H1 (cell line): ENCODE measurements around the gene XPNPEP1.

Source experiments
- CBX5 ChIP-seq: fragments of 300-800, 300-1000 bp; sonication (generic); IDR thresholded peaks from 2 replicates; pipeline ENCODE4 v1.7.1; 2016; ENCODE audit warnings: antibody characterized with exemption, low read length, low read depth
- CTCF ChIP-seq, 3 experiments: IDR thresholded peaks; 1 replicate in 2 of 3; 2 replicates in 1 of 3; pipeline versions ENCODE4 v1.5.1 to v1.6.1; 2011; ENCODE audit warnings: low read length in 3 of 3, mild to moderate bottlenecking in 3 of 3, inconsistent platforms in 2 of 3, low read depth in 1 of 3, moderate library complexity in 1 of 3; ENCODE audit not compliant: insufficient read depth in 1 of 3; ENCODE audit errors: control extremely low read depth in 1 of 3
- EZH2 ChIP-seq: fragments of 200-600 bp; sonication (generic); IDR thresholded peaks from 2 replicates; pipeline ENCODE4 v1.7.1; 2012; ENCODE audit warnings: low read depth, mild to moderate bottlenecking, moderate library complexity, low read length, inconsistent platforms; ENCODE audit not compliant: severe bottlenecking
- KDM5A ChIP-seq: fragments of 200-600 bp; IDR thresholded peaks from 2 replicates; pipeline ENCODE4 v1.7.1; 2012; ENCODE audit warnings: mild to moderate bottlenecking, low read length, inconsistent platforms, mixed read lengths
- NANOG ChIP-seq: IDR thresholded peaks from 2 replicates; pipeline ENCODE4 v1.6.1; 2011; ENCODE audit warnings: low read length, low read depth, mild to moderate bottlenecking, inconsistent platforms; ENCODE audit not compliant: insufficient read depth, poor library complexity, severe bottlenecking

- no peak for TF ChIP-seq NANOG
- TF ChIP-seq CBX5: no peak
- no peak for TF ChIP-seq KDM5A
- no peak for TF ChIP-seq CTCF (IDR thresholded peaks at IDR 0.05; ENCODE audit: control extremely low read depth in 1 of 3, insufficient read depth in 1 of 3, low read depth in 1 of 3, low read length in 3 of 3)
- no peak for TF ChIP-seq EZH2
These were observed 33.9 kb upstream of the XPNPEP1 start for GRCh38 chr10:109957092-109957797.
